SK-N-SH (cell line): Measurements from ENCODE around the gene OLFM2. TPM values are rescaled to one million over a fixed set of nuclear protein-coding genes. Genes with fewer than 3 reads are reported as not detected.

Experiments used
- CTCF ChIA-PET: fragments of 300-600, 350-600 bp; formaldehyde crosslinking; extraction: SDS; loops from one replicate; lab custom pipeline; 2021; lab: Yijun Ruan, JAX
- POLR2A ChIA-PET: fragments of 350-600 bp; sonication (Branson Sonifier 250); formaldehyde crosslinking; extraction: SDS; loops from one replicate; lab custom pipeline; 2020; ENCODE audit warnings: antibody characterized with exemption, inconsistent platforms; lab: Yijun Ruan, JAX
- DNase-seq: peaks from one replicate; pipeline ENCODE4 v3.0.0; 2012
- H2AFZ ChIP-seq: fragments of 200-600 bp; sonication (generic); 2 replicates; pipeline ENCODE4 v1.8.1; 2016; ENCODE audit warnings: antibody characterized with exemption, mild to moderate bottlenecking, low read depth
- H3F3A ChIP-seq: fragments of 200-600 bp; sonication (generic); replicated peaks from 2 replicates; pipeline ENCODE3; 2016; ENCODE audit warnings: antibody characterized with exemption, mild to moderate bottlenecking; ENCODE audit not compliant: insufficient read depth
- H3K27ac ChIP-seq, 2 experiments: fragments of 200-500 bp in 1 of 2; fragments of 200-600 bp in 1 of 2; sonication (Bioruptor generic) in 1 of 2; sonication (generic), shearing (Covaris generic) in 1 of 2; 2 replicates each; pipeline versions ENCODE4 v1.5.1 to v1.6.1; 2014 to 2016; ENCODE audit warnings: low read depth in 2 of 2, inconsistent platforms in 1 of 2, low read length in 1 of 2, mild to moderate bottlenecking in 1 of 2, mixed read lengths in 1 of 2
- H3K27me3 ChIP-seq: fragments of 200-600 bp; sonication (generic), shearing (Covaris generic); 2 replicates; pipeline ENCODE4 v1.6.1; 2016; ENCODE audit warnings: mixed run types; ENCODE audit not compliant: insufficient read depth
- H3K36me3 ChIP-seq, 2 experiments: fragments of 200-500 bp in 1 of 2; fragments of 200-600 bp in 1 of 2; sonication (Bioruptor generic) in 1 of 2; sonication (generic) in 1 of 2; replicated peaks in 1 of 2; 2 replicates each; pipeline versions ENCODE3 to v1.5.1; 2014 to 2016; ENCODE audit warnings: low read length in 1 of 2, mild to moderate bottlenecking in 1 of 2; ENCODE audit not compliant: insufficient read depth in 2 of 2, control insufficient read depth in 1 of 2
- H3K4me1 ChIP-seq, 2 experiments: fragments of 200-500 bp in 1 of 2; fragments of 200-600 bp in 1 of 2; sonication (Bioruptor generic) in 1 of 2; sonication (generic), shearing (Covaris generic) in 1 of 2; 2 replicates each; pipeline versions ENCODE4 v1.5.1 to v1.6.1; 2014 to 2016; ENCODE audit warnings: low read depth in 1 of 2, low read length in 1 of 2, mixed run types in 1 of 2; ENCODE audit not compliant: insufficient read depth in 2 of 2, control insufficient read depth in 1 of 2
- H3K4me2 ChIP-seq: fragments of 200-600 bp; sonication (generic), shearing (Covaris generic); 2 replicates; pipeline ENCODE4 v1.6.1; 2017; ENCODE audit warnings: mixed run types
- H3K4me3 ChIP-seq, 2 experiments: fragments of 200-500 bp in 1 of 2; fragments of 200-600 bp in 1 of 2; sonication (Bioruptor generic) in 1 of 2; sonication (generic), shearing (Covaris generic) in 1 of 2; 2 replicates each; pipeline versions ENCODE4 v1.5.1 to v1.8.1; 2014 to 2016; ENCODE audit warnings: low read depth in 2 of 2, inconsistent platforms in 1 of 2, low read length in 1 of 2, mild to moderate bottlenecking in 1 of 2, mixed read lengths in 1 of 2, moderate library complexity in 1 of 2
- H3K79me2 ChIP-seq: fragments of 200-600 bp; sonication (generic); 2 replicates; pipeline ENCODE4 v1.8.1; 2017; ENCODE audit warnings: mild to moderate bottlenecking; ENCODE audit not compliant: insufficient read depth
- H3K9ac ChIP-seq: fragments of 200-600 bp; sonication (generic); 2 replicates; pipeline ENCODE4 v1.6.1; 2017; ENCODE audit warnings: mixed run types
- H3K9me2 ChIP-seq: fragments of 200-600 bp; sonication (generic); 2 replicates; pipeline ENCODE4 v1.6.1; 2017; ENCODE audit warnings: mixed run types
- H3K9me3 ChIP-seq: fragments of 200-600 bp; sonication (generic); 2 replicates; pipeline ENCODE4 v1.6.1; 2017; ENCODE audit warnings: mixed run types, mild to moderate bottlenecking, moderate library complexity
- H4K20me1 ChIP-seq: fragments of 200-600 bp; sonication (generic); 2 replicates; pipeline ENCODE4 v1.6.1; 2017; ENCODE audit warnings: mild to moderate bottlenecking, mixed run types; ENCODE audit not compliant: insufficient read depth
- CTCF ChIP-seq: fragments of 200-600 bp; sonication (generic); IDR thresholded peaks from 2 replicates; pipeline ENCODE4 v1.6.1; 2017; ENCODE audit warnings: antibody characterized with exemption, mild to moderate bottlenecking, moderate library complexity
- ELF1 ChIP-seq: IDR thresholded peaks from 2 replicates; pipeline ENCODE4 v1.4.0; 2012
- FOSL2 ChIP-seq: IDR thresholded peaks from 2 replicates; pipeline ENCODE4 v1.4.0; 2012; ENCODE audit warnings: low read depth, mild to moderate bottlenecking, moderate library complexity, borderline replicate concordance
- FOXJ3 ChIP-seq: sonication (generic); formaldehyde crosslinking; IDR thresholded peaks from 2 replicates; pipeline ENCODE4 v1.5.1; 2020; ENCODE audit warnings: mild to moderate bottlenecking, missing genetic modification reagents
- FOXM1 ChIP-seq: IDR thresholded peaks from 2 replicates; pipeline ENCODE4 v1.4.0; 2012; ENCODE audit warnings: low read depth, mild to moderate bottlenecking
- IRF3 ChIP-seq: fragments of 150-350 bp; IDR thresholded peaks from 2 replicates; pipeline ENCODE4 v1.6.1; 2016; ENCODE audit warnings: mild to moderate bottlenecking, low read depth, low read length
- JUND ChIP-seq: IDR thresholded peaks from 2 replicates; pipeline ENCODE4 v1.4.0; 2012
- MEF2A ChIP-seq: IDR thresholded peaks from 2 replicates; pipeline ENCODE4 v1.4.0; 2012; ENCODE audit warnings: low read depth, borderline replicate concordance
- NRF1 ChIP-seq: IDR thresholded peaks from 2 replicates; pipeline ENCODE4 v1.6.1; 2012; ENCODE audit warnings: low read depth, mild to moderate bottlenecking, low read length
- POLR2AphosphoS5 ChIP-seq: IDR thresholded peaks from 2 replicates; pipeline ENCODE4 v1.6.1; 2012; ENCODE audit warnings: low read depth, low read length
- TAF1 ChIP-seq: IDR thresholded peaks from 2 replicates; pipeline ENCODE4 v1.6.1; 2012; ENCODE audit warnings: low read depth, mild to moderate bottlenecking, low read length, moderate library complexity, borderline replicate concordance
- TCF12 ChIP-seq: IDR thresholded peaks from 2 replicates; pipeline ENCODE4 v1.4.0; 2012
- USF1 ChIP-seq: IDR thresholded peaks from 2 replicates; pipeline ENCODE4 v1.4.0; 2012; ENCODE audit warnings: low read depth, borderline replicate concordance
- YY1 ChIP-seq: IDR thresholded peaks from 2 replicates; pipeline ENCODE4 v1.4.0; 2012; ENCODE audit warnings: low read depth, mild to moderate bottlenecking
- WGBS: methylation state at CpG from one replicate; pipeline ENCODE4 v1.1.6; 2017; ENCODE audit warnings: low lambda C conversion rate; 5-methylcytosine and 5-hydroxymethylcytosine counted together
- polyA plus RNA-seq, 3 experiments: library from polyadenylated mRNA; depleted of rRNA; stranded (reverse); fragments of >200 nt; gene quantifications; 2 replicates each; pipeline ENCODE4 v1.2.3, GENCODE V29; 2012
- TF ChIP-seq, protein P1 (sequence below): IDR thresholded peaks from 2 replicates; pipeline ENCODE4 v1.4.0; 2012; ENCODE audit warnings: low read depth

The OLFM2 gene
- polyA plus RNA-seq, 1 of the 3 experiments (the other 2 are of a cell fraction) = 10.7 TPM

GRCh38 chr19:9970481-9970880 lies 34.2 kb upstream of the OLFM2 start:
- Histone ChIP-seq H4K20me1 (no peaks in the 10 kb centered on the region), H3K27ac (no peak overlapping the region), H3K9me3 (no peaks in the 10 kb centered on the region), H3K79me2 (no peaks in the 10 kb centered on the region), H3K9me2 (no peaks in the 10 kb centered on the region), H3F3A (no peaks in the 10 kb centered on the region), H3K4me3 (no peak overlapping the region), H3K9ac (no peak overlapping the region), H2AFZ (no peak overlapping the region), H3K36me3 (no peaks in the 10 kb centered on the region), H3K4me1 (no peaks in the 10 kb centered on the region), H3K27me3 (peaks cover 25% of the 10 kb centered on the region), H3K4me2 (no peak overlapping the region)
- DNase-seq = no peak
- CTCF ChIA-PET = interaction anchor here (1.1 kb wide), 1 partner anchor 58 kb away, joined by 3 read pairs; no protein-coding TSS in a partner anchor
- WGBS = 11% methylated on average over 7 of the region's 8 CpGs
- POLR2A ChIA-PET = no interaction called here
- TF ChIP-seq, protein P1, sequence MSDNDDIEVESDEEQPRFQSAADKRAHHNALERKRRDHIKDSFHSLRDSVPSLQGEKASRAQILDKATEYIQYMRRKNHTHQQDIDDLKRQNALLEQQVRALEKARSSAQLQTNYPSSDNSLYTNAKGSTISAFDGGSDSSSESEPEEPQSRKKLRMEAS = no peak
- TF ChIP-seq TAF1 (no peak), MEF2A (no peak), POLR2AphosphoS5 (no peak), FOXM1 (no peak), IRF3 (no peak), FOSL2 (no peak), TCF12 (no peak), FOXJ3 (CRISPR knock-in tag) (no peak), YY1 (no peak), USF1 (no peak), JUND (no peak)

DNA sequence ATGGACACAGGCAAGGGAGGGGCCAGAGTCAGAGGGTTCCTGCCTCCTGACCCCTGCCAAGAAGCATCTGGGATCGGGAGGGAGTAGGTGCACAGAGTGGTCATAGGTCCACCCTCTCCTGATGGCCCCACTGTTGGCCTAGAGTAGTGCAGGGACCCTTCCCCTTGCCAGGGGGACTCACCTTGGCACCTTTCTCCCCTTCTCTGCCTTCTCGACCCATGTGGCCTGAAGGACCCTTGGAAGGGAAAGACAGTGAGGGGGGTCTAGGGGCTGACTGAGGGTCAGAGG lies 33.3 kb upstream of the OLFM2 start:
- POLR2A ChIA-PET = no interaction called here
- no peak overlapping the region for H3K9ac ChIP-seq
- 0% methylated on average over 1 of the region's 2 CpGs for WGBS

More for the DNA sequence above, 33.3 kb upstream of the OLFM2 start:
- H3K27me3 ChIP-seq = peaks cover 34% of the 10 kb centered on the region
- H3K27ac ChIP-seq = no peak overlapping the region
- no peak overlapping the region for H3K4me3 ChIP-seq
- H3K79me2 ChIP-seq = no peaks in the 10 kb centered on the region
- TF ChIP-seq FOXJ3 (CRISPR knock-in tag) (no peak), CTCF (no peak), TCF12 (no peak), NRF1 (no peak), POLR2AphosphoS5 (no peak), ELF1 (no peak), MEF2A (no peak), FOSL2 (no peak)
- TF ChIP-seq, all 33 proteins: peak for 0
- no peaks in the 10 kb centered on the region for H3K36me3 ChIP-seq
- H3K9me2 ChIP-seq = no peaks in the 10 kb centered on the region
- H4K20me1 ChIP-seq = no peaks in the 10 kb centered on the region
- no peaks in the 10 kb centered on the region for H3F3A ChIP-seq
- H2AFZ ChIP-seq = no peak overlapping the region
- CTCF ChIA-PET = no interaction called here
- no peaks in the 10 kb centered on the region for H3K9me3 ChIP-seq
- H3K4me1 ChIP-seq = no peaks in the 10 kb centered on the region
- DNase-seq = no peak
- H3K4me2 ChIP-seq = no peak overlapping the region
